ENCODE measurements around the gene CELSR3. TPM values are rescaled to one million over a fixed set of nuclear protein-coding genes. Genes with fewer than 3 reads are reported as not detected.
A peak's percentile ranks its signal among the peaks of the same experiment; 100 is the strongest.

Gene CELSR3
- polyA plus RNA-seq, 4 donors: 0.67 to 1.3 (median 1.2) TPM

DNA sequence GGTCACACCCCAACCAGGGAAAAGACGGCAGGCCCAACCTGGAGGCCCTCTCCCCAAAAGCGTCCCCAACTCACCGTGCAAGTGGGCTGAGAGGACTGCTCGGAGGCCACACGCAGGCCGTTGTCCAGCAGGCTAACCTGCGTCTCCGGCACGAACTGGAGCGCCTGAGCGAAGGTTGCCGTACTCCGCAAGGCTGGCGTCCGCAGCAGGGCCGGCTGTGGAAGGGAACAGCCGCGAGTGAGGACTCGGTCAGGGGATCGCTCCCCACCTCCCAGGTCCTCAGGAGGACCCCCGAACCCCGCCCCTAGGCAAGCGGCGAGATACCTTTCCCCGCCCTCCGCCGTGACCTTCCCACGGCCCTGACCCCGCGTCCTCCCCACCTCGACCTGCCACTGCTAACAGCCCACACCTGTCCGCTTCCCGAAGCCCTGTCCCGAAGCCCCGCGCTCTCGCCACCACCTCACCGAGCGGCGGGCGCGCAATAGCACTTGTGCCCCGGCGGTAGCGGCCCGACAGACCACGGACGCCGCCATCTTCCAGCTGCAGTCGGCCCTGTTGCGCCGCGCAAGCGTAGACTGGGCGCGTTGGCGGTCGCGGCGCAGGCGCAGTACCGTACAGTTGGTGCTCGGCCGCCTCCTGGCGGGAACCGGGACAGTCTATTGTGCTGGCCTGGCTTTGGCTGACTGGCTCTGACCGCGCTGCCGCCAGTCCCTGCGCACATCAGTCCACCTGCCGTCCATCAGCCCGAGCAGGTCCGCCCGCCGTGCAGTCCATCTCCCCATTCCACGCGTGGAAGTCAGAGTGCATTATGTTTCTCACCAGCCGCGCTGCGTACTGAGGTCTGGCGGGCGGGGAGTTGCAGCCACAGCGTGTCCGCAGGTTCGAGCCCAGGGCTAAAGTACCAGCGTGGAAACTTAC lies 53.3 kb downstream of the CELSR3 start, which contains the start of gene UQCRC1:
Gene UQCRC1, minus strand, starts transcription at position 559 of the 918 bp plus-strand sequence. Its CDS starts 26 bp downstream, at position 533.
- DNase-seq (ENCODE audit: low read depth in 4 of 4, low spot score in 3 of 4): peak; percentile 77 to 87 (median 86)

- DNase-seq (ENCODE audit: low read depth in 4 of 4, low spot score in 3 of 4): no peak
Measured at GRCh38 chr3:48607519-48607918, 55.2 kb downstream of the CELSR3 start.

DNA sequence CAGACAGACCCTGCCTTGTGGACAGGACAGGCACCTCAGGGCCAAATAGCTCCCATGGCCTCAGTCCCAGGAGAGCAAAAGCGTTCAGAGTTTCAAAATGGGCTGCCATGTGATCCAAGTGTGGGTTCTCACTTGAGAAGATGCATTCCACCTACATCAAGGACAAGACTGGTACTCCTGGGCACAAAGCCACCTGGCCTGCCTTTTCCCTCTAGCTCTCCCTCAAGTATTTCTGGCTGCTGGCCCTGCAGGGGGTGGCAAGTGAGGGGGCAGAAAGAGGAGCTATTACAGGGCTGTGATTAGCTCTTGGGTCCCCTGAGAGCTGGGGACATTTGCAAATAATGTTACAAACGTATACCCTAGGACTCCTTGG lies 61.1 kb downstream of the CELSR3 start:
- no peak for DNase-seq (ENCODE audit: low read depth in 4 of 4, low spot score in 3 of 4)

- no peak for DNase-seq (ENCODE audit: low read depth in 4 of 4, low spot score in 3 of 4)
Measured at GRCh38 chr3:48600711-48601621, 61.7 kb downstream of the CELSR3 start.

DNA sequence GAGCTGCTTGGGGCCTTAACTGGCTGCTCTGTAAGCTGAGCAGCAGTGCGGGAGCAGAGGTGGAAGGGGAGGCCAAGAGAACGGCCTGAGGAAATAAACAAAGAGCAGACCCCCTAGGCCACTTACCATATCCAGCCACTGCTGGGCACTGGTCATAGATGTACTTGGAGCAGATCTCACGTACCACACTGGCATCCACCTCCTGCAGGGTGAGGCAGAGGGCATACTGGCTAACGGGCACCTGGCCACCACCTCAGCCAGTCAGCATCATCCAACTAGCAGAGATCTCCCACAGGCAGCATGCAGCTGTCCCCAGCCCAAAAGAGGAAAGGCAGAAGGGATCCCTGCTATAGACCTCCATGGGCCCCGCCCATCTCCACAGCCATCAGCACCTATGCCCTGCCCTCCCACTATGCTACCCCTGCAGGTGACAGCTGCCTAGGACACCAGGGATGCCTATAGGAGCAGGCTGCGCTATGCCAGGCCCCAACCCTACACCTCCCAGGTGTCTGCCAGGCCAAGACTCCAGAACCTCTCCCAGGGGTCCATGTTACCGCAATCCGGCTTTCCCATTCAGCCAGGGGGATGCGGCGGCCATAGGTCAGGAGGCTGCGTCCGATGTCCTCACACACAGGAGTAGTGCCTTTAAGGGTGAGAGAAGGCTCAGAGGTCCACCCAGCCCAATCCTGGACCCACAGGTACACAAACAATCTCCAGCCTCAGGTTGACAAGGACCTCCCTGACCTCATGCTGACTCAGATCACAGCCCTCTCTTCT lies 63.0 kb downstream of the CELSR3 start:
- no peak for DNase-seq (ENCODE audit: low read depth in 4 of 4, low spot score in 3 of 4)

- DNase-seq (ENCODE audit: low read depth in 4 of 4, low spot score in 3 of 4): no peak
Measured at GRCh38 chr3:48599077-48599501, 63.6 kb downstream of the CELSR3 start.

DNA sequence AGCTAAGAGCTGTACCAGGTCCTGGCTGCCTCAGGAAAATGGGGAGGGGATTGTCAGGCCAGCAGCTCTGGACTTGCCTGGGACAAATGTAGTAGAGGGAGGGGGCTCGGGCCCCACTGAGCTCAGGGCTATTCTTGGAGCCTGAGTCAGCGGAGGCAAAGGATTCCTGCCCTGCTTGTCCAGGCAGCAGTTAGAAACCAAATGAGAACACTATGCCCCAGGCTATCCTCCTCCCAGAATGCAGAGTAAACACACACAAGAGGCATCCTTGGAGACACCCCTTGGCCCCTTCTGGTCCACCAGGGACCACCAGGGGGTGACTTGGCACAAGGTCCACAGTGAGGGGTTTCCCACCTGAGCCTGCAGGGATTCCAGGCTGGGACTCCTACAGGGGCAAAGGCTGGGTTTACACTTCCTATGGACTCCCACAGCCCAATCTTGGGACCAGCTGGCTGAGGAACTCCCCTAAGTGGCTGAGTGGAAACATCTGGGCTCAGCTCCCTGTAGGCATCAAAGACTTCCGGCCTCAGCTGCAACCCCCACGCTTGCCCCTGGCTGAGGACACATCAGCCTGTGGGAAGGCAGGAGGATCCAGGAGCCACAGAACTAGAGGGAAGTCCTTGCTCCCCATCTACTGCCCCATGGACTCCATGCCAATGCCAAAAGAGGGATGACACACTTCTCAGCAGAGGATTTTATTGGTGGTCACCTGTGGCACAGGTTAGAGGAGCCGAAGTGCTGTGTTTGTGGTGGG lies 64.2 kb downstream of the CELSR3 start:
- DNase-seq (ENCODE audit: low read depth in 4 of 4, low spot score in 3 of 4): peak in 3 of 4 donors; percentile 60 to 78 (median 71)

DNA sequence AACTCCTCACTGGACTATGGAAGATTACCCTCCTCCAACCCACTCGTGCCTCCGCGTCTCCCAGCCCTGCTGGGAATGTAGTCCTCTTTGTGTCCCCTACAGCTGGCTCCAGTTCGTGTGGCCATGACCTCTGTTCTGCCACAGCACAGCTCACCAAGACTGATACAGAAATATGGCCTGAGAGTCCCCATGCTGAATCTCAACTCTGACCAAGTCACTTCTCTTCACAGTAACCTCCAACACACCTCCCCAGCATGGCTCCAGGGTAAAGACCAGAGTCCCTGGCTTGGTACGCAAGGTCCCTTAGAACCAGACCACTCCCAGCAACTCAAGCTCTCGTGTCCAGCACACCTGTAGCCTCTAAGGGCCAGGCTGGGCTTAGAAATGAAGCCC lies 65.3 kb downstream of the CELSR3 start:
- DNase-seq (ENCODE audit: low read depth in 4 of 4, low spot score in 3 of 4): no peak

DNA sequence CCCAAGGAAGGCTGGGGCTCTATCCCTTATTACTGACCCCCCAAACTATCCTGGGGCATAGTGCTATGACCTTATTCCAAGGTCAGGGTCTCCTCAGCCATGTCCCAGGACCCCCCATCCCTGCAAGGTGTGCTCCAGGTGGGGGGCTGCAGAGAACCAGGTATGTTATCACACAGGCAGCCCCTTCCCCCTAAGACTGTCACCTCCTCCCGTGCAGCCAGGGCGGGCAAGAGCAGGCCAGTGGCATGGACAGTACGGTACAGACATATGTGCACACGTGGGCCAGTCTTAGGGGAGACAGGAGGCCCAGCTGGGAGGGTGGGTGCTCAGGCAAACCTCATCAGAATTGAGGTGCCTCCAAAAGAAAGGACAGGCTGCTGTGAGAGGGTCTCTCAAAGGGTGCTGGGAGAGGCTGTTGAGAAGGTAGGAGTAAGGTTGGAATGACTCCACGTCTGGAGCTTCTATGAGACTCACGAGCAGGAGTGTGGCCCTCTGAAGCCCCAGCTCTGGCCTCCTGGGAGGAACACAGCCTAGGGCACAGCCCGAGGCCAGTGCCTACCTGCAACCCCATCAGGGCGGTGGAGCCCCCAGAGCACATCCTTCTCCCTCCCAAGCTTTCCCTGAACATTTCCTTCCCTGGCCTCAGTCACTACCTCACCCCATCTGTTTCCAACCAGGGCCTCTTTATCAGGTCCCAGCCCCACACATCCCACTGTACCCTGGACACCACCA lies 65.8 kb downstream of the CELSR3 start:
- no peak for DNase-seq (ENCODE audit: low read depth in 4 of 4, low spot score in 3 of 4)

DNA sequence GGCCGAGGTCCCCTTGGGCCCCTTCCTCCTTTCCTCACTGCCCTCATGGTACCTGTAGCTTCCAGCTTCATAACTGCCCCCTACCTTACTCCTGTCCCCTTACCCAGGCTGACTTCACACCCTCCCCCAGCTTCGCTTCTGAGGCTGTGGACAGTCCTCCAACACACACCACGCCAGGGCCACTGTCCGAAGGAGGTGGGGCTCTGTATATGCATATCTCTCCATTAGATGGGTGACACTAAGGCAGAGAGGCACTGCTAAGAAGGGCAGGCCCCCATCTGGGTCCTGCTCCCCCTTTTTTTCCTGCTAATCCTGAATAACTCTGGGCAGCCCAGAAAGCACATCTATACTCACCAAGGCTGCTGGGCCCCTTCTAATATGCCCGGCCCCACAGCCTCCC lies 66.5 kb downstream of the CELSR3 start:
- DNase-seq (ENCODE audit: low read depth in 4 of 4, low spot score in 3 of 4): no peak

DNA sequence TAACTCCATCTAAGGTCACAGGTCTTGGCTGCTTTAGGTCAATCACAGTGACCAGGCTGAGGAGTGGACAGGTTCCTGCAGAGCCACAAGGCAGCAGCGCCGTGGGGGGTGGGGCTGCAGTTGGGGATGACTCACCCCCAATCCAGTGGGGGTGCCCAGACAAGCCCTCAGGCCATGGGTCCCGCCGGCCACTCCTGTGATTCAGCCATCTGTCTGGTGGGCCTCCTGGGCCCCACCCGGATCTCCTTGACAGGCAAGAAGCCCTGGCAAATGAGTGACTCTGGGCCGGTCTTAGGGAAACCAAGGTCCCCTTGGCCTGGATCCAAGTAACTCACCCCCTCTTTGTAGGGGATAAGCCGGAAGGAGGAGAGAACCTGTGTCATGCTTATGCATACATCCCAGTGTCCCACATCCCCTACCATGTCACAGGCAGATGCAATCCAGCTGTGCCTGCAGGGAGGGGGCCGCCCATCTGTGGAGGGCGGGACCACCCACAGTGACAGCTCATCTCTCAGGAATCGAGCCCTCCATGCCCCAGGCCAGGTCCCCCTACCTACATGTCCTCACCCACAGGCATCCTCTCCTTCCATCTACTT lies 67.1 kb downstream of the CELSR3 start:
- DNase-seq (ENCODE audit: low read depth in 4 of 4, low spot score in 3 of 4): no peak

- DNase-seq (ENCODE audit: low read depth in 4 of 4, low spot score in 3 of 4): no peak
Measured at GRCh38 chr3:48595075-48595525, 67.6 kb downstream of the CELSR3 start, which contains the start of gene COL7A1. TSS of gene COL7A1 (minus strand) at chr3:48595329. CDS start at chr3:48595159, 170 bp downstream.

GRCh38 chr3:48594417-48595049 lies 68.2 kb downstream of the CELSR3 start:
- DNase-seq (ENCODE audit: low read depth in 4 of 4, low spot score in 3 of 4): no peak

GRCh38 chr3:48593337-48593736 lies 69.3 kb downstream of the CELSR3 start:
- DNase-seq (ENCODE audit: low read depth in 4 of 4, low spot score in 3 of 4): no peak

GRCh38 chr3:48592519-48593087 lies 70.1 kb downstream of the CELSR3 start:
- DNase-seq (ENCODE audit: low read depth in 4 of 4, low spot score in 3 of 4): no peak

- no peak for DNase-seq (ENCODE audit: low read depth in 4 of 4, low spot score in 3 of 4)
Measured at GRCh38 chr3:48591886-48592518, 70.7 kb downstream of the CELSR3 start.

DNA sequence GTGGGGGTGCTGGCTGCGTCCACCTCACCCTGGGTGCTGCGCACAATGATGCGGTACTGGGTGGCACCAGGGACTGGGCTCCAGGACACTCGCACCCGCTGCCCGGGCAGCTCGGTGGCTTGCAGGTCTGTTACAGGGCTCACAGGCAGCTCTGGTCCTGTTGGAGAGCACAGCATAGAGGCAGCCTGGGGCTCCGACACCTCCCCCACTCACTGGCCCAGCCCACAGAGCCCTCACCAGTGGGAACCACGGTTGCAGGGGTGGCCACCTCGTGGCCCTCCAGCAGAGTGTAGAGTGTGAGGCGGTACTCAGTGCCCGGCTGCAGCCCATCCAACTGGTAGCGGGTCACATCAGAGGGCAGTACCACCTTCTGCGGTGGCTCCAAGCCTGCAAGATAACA lies 71.2 kb downstream of the CELSR3 start:
- DNase-seq (ENCODE audit: low read depth in 4 of 4, low spot score in 3 of 4): no peak

Measured in left renal pelvis (tissue), 4 donors.